ENCODE results near the gene MCC. TPM values are rescaled to one million over a fixed set of nuclear protein-coding genes. Genes with fewer than 3 reads are reported as not detected.

Gene MCC
- total and polyA plus RNA-seq, 9 donors: 29.8 to 262 (median 108) TPM

GRCh38 chr5:113245427-113246225 is 242.6 kb downstream of the MCC start:
- no peak overlapping the region for H3K4me3 ChIP-seq
- no peak for DNase-seq
- no peaks in the 10 kb centered on the region for H3K36me3 ChIP-seq
- no peaks in the 10 kb centered on the region for H3K27me3 ChIP-seq
- H3K4me1 ChIP-seq (ENCODE audit: insufficient read depth): peaks cover 27% of the 10 kb centered on the region
- peak overlapping the region; percentile 63 to 82 for H3K27ac ChIP-seq
- TF ChIP-seq EP300 (IDR thresholded peaks at IDR 0.05) (no peak), CTCF (IDR thresholded peaks at IDR 0.05) (no peak)
- no peaks in the 10 kb centered on the region for H3K9me3 ChIP-seq
- intact Hi-C loops (cut with DNase I): loop anchor here in 2 of 4 donors (5.0 to 10.0 kb wide), 2 partner anchors 91 to 93 kb away; no protein-coding TSS in a partner anchor
- 23 to 31% (median 25%) methylated on average over 2 of the region's 2 CpGs for WGBS, 3 donors

- WGBS, 3 donors: 90 to 93% (median 91%) methylated on average over 9 of the region's 9 CpGs
- Histone ChIP-seq H3K4me3 (no peak overlapping the region), H3K36me3 (no peaks in the 10 kb centered on the region), H3K9me3 (no peaks in the 10 kb centered on the region), H3K4me1 (ENCODE audit: insufficient read depth) (peaks cover 25% of the 10 kb centered on the region), H3K27ac (peak overlapping the region in 1 of 2 donors; percentile 82), H3K27me3 (no peaks in the 10 kb centered on the region)
- intact Hi-C loops (cut with DNase I): loop anchor here in 2 of 4 donors (5.0 to 10.0 kb wide), 2 partner anchors 90 to 93 kb away; no protein-coding TSS in a partner anchor
- DNase-seq: no peak
- TF ChIP-seq CTCF (IDR thresholded peaks at IDR 0.05): no peak
- no peak for TF ChIP-seq POLR2A (IDR thresholded peaks at IDR 0.05)
- no peak for TF ChIP-seq EP300 (IDR thresholded peaks at IDR 0.05)
Observed at GRCh38 chr5:113244966-113245365, 243.3 kb downstream of the MCC start.

- WGBS, 3 donors: 57 to 90% (median 69%) methylated on average over 2 of the region's 2 CpGs
- no peak for TF ChIP-seq POLR2A (IDR thresholded peaks at IDR 0.05)
- no peak for TF ChIP-seq EP300 (IDR thresholded peaks at IDR 0.05)
- TF ChIP-seq CTCF (IDR thresholded peaks at IDR 0.05): no peak
- intact Hi-C loops (cut with DNase I): loop anchor here in 1 of 4 donors (10.0 kb wide), 1 partner anchor 89 kb away; no protein-coding TSS in a partner anchor
Observed at GRCh38 chr5:113243349-113243664, 244.9 kb downstream of the MCC start.

GRCh38 chr5:113242481-113243348 is 245.5 kb downstream of the MCC start:
- TF ChIP-seq CTCF (IDR thresholded peaks at IDR 0.05) (no peak), POLR2A (IDR thresholded peaks at IDR 0.05) (no peak), EP300 (IDR thresholded peaks at IDR 0.05) (no peak)
- Histone ChIP-seq H3K27me3 (no peaks in the 10 kb centered on the region), H3K9me3 (no peaks in the 10 kb centered on the region), H3K27ac (peak overlapping the region in 1 of 2 donors; percentile 27), H3K36me3 (no peaks in the 10 kb centered on the region), H3K4me3 (no peak overlapping the region), H3K4me1 (ENCODE audit: insufficient read depth) (peaks cover 23% of the 10 kb centered on the region)
- no peak for DNase-seq
- WGBS, 3 donors: 78 to 93% (median 86%) methylated on average over 8 of the region's 8 CpGs
- intact Hi-C loops (cut with DNase I): loop anchor here in 1 of 4 donors (10.0 kb wide), 1 partner anchor 88 kb away; no protein-coding TSS in a partner anchor

More at GRCh38 chr5:113243349-113243664, 244.9 kb downstream of the MCC start:
- Histone ChIP-seq H3K4me3 (no peak overlapping the region), H3K27me3 (no peaks in the 10 kb centered on the region), H3K4me1 (ENCODE audit: insufficient read depth) (peaks cover 22% of the 10 kb centered on the region), H3K36me3 (no peaks in the 10 kb centered on the region), H3K9me3 (no peaks in the 10 kb centered on the region), H3K27ac (peak overlapping the region in 1 of 2 donors; percentile 82)
- no peak for DNase-seq

Data from ovary (tissue), 9 donors.